Measurements from ENCODE around the gene RCOR3.
"Not testable (repeated sequence)": the region's sequence is repeated elsewhere in the genome, so short reads cannot be mapped to it uniquely, and the experiment has no call there.

Gene RCOR3

GRCh38 chr1:211247921-211248320, 11.2 kb upstream of the RCOR3 start:
- Histone ChIP-seq H3K4me1 (ENCODE audit: low read depth, poor library complexity, severe bottlenecking) (peaks cover 6% of the 10 kb centered on the region), H3K27me3 (ENCODE audit: insufficient read depth, low read depth) (no peaks in the 10 kb centered on the region), H3K9ac (no peak overlapping the region), H3K36me3 (ENCODE audit: insufficient read depth) (no peaks in the 10 kb centered on the region), H4K20me1 (ENCODE audit: insufficient read depth) (no peaks in the 10 kb centered on the region), H3K27ac (no peak overlapping the region), H3K4me2 (no peak overlapping the region), H2AFZ (ENCODE audit: low read depth) (peak overlapping the region; percentile 16; the same call in 1 of the 2 replicates), H3K4me3 (IDR thresholded peaks at IDR 0.05; ENCODE audit: insufficient read depth, low read depth, low read length) (no peak overlapping the region), H3K79me2 (ENCODE audit: insufficient read depth, low read depth) (no peaks in the 10 kb centered on the region)
- no peak for TF ChIP-seq CTCF (conservative IDR thresholded peaks at IDR 0.05; ENCODE audit: low read depth, low read length)

- H2AFZ ChIP-seq (ENCODE audit: low read depth); H3K4me2 ChIP-seq; H3K79me2 ChIP-seq (ENCODE audit: insufficient read depth, low read depth); H4K20me1 ChIP-seq (ENCODE audit: insufficient read depth); H3K4me1 ChIP-seq (ENCODE audit: low read depth, poor library complexity, severe bottlenecking); H3K27ac ChIP-seq; H3K27me3 ChIP-seq (ENCODE audit: insufficient read depth, low read depth); H3K36me3 ChIP-seq (ENCODE audit: insufficient read depth); H3K9ac ChIP-seq; H3K4me3 ChIP-seq (IDR thresholded peaks at IDR 0.05; ENCODE audit: insufficient read depth, low read depth, low read length): not testable (repeated sequence)
Observed at GRCh38 chr1:211249611-211250010, 9.6 kb upstream of the RCOR3 start.

GRCh38 chr1:211257826-211258225, 1.3 kb upstream of the RCOR3 start:
- H3K4me2 ChIP-seq, result peak overlapping the region; percentile 77
- H2AFZ ChIP-seq (ENCODE audit: low read depth), result peak overlapping the region; percentile 87
- peak overlapping the region; percentile 97 for H3K9ac ChIP-seq
- peaks cover 23% of the 10 kb centered on the region; the same call in 1 of the 2 replicates for H3K79me2 ChIP-seq (ENCODE audit: insufficient read depth, low read depth)
- no peaks in the 10 kb centered on the region for H3K27me3 ChIP-seq (ENCODE audit: insufficient read depth, low read depth)
- H3K27ac ChIP-seq, result peak overlapping the region; percentile 99
- no peak for TF ChIP-seq CTCF (conservative IDR thresholded peaks at IDR 0.05; ENCODE audit: low read depth, low read length)
- H3K4me3 ChIP-seq (IDR thresholded peaks at IDR 0.05; ENCODE audit: insufficient read depth, low read depth, low read length), result peak overlapping the region; percentile 53
- H3K4me1 ChIP-seq (ENCODE audit: low read depth, poor library complexity, severe bottlenecking), result peaks cover 28% of the 10 kb centered on the region
- no peaks in the 10 kb centered on the region for H4K20me1 ChIP-seq (ENCODE audit: insufficient read depth)
- no peaks in the 10 kb centered on the region for H3K36me3 ChIP-seq (ENCODE audit: insufficient read depth)

GRCh38 chr1:211258310-211258755, 833 bp upstream of the RCOR3 start:
- Histone ChIP-seq H2AFZ (ENCODE audit: low read depth) (peak overlapping the region; percentile 87), H3K79me2 (ENCODE audit: insufficient read depth, low read depth) (peaks cover 23% of the 10 kb centered on the region; the same call in 1 of the 2 replicates)

More at GRCh38 chr1:211258310-211258755, 833 bp upstream of the RCOR3 start:
- H3K27me3 ChIP-seq (ENCODE audit: insufficient read depth, low read depth), result no peaks in the 10 kb centered on the region
- no peaks in the 10 kb centered on the region for H3K36me3 ChIP-seq (ENCODE audit: insufficient read depth)
- peak overlapping the region; percentile 97 for H3K9ac ChIP-seq
- TF ChIP-seq CTCF (conservative IDR thresholded peaks at IDR 0.05; ENCODE audit: low read depth, low read length), result no peak
- no peaks in the 10 kb centered on the region for H4K20me1 ChIP-seq (ENCODE audit: insufficient read depth)
- H3K4me3 ChIP-seq (IDR thresholded peaks at IDR 0.05; ENCODE audit: insufficient read depth, low read depth, low read length), result peak overlapping the region; percentile 53
- peak overlapping the region; percentile 99 for H3K27ac ChIP-seq
- peaks cover 28% of the 10 kb centered on the region for H3K4me1 ChIP-seq (ENCODE audit: low read depth, poor library complexity, severe bottlenecking)
- peak overlapping the region; percentile 77 for H3K4me2 ChIP-seq
